ENCODE measurements around the gene SPRYD3.
"Not testable (repeated sequence)": the region's sequence is repeated elsewhere in the genome, so short reads cannot be mapped to it uniquely, and the experiment has no call there.

The SPRYD3 gene

DNA sequence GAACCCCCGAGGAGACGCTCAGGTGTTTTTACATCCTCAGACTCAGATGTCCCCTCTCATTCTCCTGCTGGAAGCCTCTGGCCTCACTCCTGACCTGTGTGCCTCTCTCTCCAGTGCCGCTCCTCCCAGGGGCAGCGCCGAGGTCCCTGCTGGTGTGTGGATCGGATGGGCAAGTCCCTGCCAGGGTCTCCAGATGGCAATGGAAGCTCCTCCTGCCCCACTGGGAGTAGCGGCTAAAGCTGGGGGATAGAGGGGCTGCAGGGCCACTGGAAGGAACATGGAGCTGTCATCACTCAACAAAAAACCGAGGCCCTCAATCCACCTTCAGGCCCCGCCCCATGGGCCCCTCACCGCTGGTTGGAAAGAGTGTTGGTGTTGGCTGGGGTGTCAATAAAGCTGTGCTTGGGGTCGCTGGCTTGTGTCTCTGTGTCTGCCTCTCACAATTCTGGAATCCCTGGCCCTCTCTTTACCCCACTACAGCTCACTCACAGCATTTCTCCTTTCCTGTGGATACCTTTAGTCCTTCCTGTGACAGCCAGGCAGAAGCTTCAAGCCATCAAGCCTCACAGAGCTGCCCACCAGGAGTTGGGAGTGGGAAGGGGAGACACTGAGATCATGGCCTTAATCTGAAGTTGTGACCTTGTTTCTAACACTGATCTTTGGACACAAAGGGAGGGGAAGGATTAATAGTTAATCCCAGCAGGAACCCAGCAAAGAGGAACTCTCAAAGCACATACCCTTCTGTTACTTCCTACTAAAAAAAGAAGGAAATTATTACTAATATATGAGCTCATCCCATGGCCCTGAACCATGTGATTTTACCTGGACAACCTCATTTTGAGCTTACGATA lies 23.0 kb upstream of the SPRYD3 start:
- DNase-seq: no peak

- no peak for DNase-seq
Observed at GRCh38 chr12:53101266-53101665, 22.1 kb upstream of the SPRYD3 start.

- no peak for DNase-seq
Observed at GRCh38 chr12:53100466-53101151, 21.4 kb upstream of the SPRYD3 start.

- DNase-seq: peak; percentile 89
Observed at GRCh38 chr12:53099071-53099882, 20.1 kb upstream of the SPRYD3 start.

- DNase-seq: no peak
Observed at GRCh38 chr12:53098354-53098981, 19.3 kb upstream of the SPRYD3 start.

GRCh38 chr12:53097564-53098353 lies 18.6 kb upstream of the SPRYD3 start, which contains the start of gene IGFBP6:
Gene IGFBP6, plus strand, starts transcription at chr12:53097667. Its CDS starts 51 bp downstream, at chr12:53097718.
- peak; percentile 41 for DNase-seq

DNA sequence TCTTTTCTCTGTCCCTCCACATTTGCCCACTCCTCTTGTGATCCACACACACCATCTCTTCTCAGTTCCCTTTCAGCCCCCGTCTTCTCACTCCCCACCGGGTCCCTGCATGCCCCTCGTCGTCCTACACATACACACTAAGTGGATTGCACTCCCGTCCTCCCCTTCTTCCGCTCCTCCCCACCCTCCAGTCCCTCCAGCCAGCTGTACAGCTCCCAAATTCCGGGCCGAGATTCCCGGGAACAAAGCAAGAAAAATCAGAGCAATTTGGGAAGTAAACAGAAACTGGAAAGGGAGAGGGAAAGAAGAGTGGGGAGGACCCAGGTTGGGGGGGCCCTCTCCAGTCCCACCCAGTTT lies 18.0 kb upstream of the SPRYD3 start:
- DNase-seq: no peak

DNA sequence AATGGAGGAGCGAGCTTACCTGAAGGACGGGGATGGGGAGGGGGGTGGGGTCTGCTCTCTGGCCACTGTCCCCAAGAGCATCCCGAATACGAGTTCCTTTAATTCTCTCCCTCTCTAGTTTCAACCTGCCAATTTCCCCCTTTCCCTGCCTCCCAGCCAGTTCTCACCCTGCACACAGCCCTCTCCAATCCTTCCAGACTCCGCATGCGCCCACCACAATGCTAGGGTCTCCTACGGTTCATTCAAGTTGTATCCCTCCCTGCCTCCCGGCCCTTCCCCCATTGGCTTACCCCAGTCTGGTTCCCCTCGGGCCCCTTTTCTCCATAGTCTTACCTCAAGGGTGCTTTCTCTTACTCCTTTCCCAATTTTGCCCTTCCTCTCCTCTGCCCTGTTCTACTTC lies 17.6 kb upstream of the SPRYD3 start:
- no peak for DNase-seq

GRCh38 chr12:53096089-53096741 lies 17.0 kb upstream of the SPRYD3 start:
- no peak for DNase-seq

DNA sequence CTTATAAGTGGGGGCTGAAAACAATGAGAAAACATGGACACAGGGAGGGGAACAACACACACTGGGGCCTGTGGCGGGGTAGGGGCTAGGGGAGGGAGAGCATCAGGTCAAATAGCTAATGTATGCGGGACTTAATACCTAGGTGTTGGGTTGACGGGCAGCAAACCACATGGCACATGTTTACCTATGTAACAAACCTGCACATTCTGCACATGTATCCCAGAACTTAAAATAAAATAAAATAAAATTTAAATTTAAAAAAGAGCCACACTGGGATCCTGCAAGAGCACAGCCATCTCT lies 16.4 kb upstream of the SPRYD3 start:
- DNase-seq: not testable (repeated sequence)

DNA sequence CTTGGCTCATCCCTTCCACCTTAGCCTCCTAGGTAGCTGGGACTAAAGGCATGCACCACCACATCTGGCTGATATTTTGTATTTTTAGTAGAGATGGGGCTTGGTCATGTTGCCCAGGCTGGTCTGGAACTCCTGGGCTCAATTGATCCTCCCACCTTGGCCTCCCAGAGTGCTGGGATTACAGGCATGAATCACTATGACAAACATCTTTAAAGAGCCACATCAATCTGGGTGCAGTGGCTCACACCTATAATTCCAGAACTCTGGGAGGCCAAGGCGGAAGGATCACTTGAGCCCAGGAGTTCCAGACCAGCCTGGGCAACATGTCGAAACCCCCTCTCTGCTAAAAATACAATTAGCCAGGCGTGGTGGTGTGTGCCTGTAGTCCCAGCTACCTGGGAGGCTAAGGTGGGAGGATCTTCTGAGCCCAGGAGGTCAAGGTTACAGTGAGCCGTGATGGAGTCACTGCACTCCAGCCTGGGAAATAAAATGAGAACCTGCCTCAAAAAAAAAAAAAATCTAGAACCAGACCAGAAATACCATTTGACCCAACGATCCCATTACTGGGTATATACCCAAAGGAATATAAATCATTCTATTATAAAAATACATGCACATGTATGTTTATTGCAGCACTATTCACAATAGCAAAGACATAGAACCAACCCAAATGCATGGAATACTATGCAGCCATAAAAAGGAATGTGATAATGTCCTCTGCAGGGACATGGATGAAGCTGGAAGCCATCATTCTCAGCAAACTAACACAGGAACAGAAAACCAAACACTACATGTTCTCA lies 15.8 kb upstream of the SPRYD3 start:
- DNase-seq: not testable (repeated sequence)

DNA sequence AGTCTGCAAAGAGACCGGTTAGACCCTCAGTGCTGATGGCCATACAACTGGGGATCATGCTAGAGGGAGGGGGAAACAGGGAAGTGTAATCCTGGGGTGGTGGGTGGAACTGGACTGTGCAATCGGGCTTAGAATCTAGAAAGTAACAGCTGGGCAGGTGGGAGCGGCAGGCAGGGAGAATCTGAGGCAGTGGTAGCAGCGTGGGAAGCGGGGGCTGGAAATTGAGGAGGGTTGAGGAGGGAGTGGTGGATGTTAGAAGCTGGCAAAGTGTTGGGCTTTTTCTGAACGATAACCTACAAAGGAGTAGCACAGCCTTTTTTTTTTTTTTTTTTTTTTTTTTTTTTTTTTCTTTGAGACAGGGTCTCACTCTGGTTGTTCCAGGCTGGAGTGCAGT lies 15.2 kb upstream of the SPRYD3 start:
- no peak for DNase-seq

- DNase-seq: no peak
Observed at GRCh38 chr12:53093777-53094393, 14.7 kb upstream of the SPRYD3 start.

DNA sequence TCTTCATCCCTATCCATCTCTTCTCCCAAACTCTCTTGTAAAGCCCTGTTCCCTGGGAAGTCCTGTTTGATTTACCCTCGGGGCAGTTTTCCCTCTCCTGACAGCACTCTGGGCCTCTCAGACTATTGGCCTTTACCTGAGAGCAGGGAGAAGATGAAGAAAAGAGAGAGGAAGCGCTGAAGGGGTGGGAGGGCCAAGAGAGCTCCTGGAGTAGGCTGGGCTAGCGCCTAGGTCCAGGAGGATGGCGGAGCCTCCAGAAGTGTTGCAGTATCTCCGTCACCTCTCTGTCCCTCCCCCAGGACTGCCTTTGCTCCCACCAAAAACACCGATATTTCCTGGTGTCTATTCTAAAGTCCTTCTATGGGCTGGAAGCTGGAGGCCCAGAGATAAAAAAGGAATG lies 12.6 kb upstream of the SPRYD3 start:
- DNase-seq: no peak

- no peak for DNase-seq
Observed at GRCh38 chr12:53090554-53090953, 11.4 kb upstream of the SPRYD3 start.

- DNase-seq: no peak
Observed at GRCh38 chr12:53090105-53090504, 10.9 kb upstream of the SPRYD3 start.

GRCh38 chr12:53086361-53086760 lies 7.2 kb upstream of the SPRYD3 start:
- no peak for DNase-seq

DNA sequence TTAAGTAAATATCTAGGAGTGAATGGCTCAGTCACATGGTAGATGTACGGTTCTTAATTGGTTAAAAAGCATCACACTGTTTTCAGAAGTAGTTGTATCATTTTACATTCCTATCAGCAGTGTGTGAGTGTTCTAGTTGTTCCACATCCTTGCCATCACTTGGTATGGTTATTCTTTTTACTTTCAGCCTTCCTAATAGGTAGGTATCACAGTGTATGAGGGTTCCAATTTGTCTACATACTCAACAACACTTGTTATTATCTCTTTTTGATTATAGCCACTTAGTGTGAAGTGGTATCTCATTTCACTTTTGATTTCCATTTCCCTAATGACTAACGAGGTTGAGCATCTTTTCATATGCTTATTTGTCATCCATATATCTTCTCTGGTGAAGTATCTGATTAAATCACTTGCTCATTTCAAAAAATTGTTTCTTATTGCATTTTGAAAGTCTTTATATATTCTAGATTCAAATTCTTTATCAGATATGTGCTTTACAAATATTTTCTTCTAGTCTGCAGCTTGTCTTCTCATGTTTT lies 3.5 kb upstream of the SPRYD3 start:
- no peak for DNase-seq

GRCh38 chr12:53078425-53079225 lies 565 bp downstream of the SPRYD3 start:
- peak; percentile 61 for DNase-seq
